Stimulated activated CD4-positive, alpha-beta T cell treated with anti-CD3 and anti-CD28 coated beads, TNF-alpha, amount 100 ng/mL, for 48 hours (primary cell): Measurements from ENCODE around the gene REC8.

Source experiments
- DNase-seq, 3 donors: peaks; one replicate each; pipeline ENCODE4 v3.0.0-alpha.2; 2020; ENCODE audit warnings: low read depth in 3 of 3

REC8 gene

GRCh38 chr14:24138396-24139271, 33.2 kb upstream of the REC8 start:
- DNase-seq: no peak

- peak in 1 of 3 donors; percentile 19 for DNase-seq
These were observed 32.5 kb upstream of the REC8 start for GRCh38 chr14:24139272-24139934.

GRCh38 chr14:24141097-24141880, 30.6 kb upstream of the REC8 start, which contains the start of gene EMC9:
TSS of gene EMC9 (minus strand) at chr14:24141591. CDS start at chr14:24141304, 287 bp downstream.
- DNase-seq: peak; percentile 99 to 100 (median 100)

GRCh38 chr14:24143511-24143910, 28.4 kb upstream of the REC8 start:
- no peak for DNase-seq

- DNase-seq: no peak
These were observed 27.4 kb upstream of the REC8 start for GRCh38 chr14:24144451-24144850.

- DNase-seq: no peak
These were observed 26.7 kb upstream of the REC8 start for GRCh38 chr14:24145219-24145618.

- no peak for DNase-seq
These were observed 26.0 kb upstream of the REC8 start for GRCh38 chr14:24145690-24146452.

- peak; percentile 86 to 91 (median 89) for DNase-seq
These were observed 25.4 kb upstream of the REC8 start, which contains the start of gene PSME2 for GRCh38 chr14:24146453-24146977. TSS of gene PSME2 (minus strand) at chr14:24146610. CDS start at chr14:24146581, 29 bp downstream.

GRCh38 chr14:24146978-24147760, 24.7 kb upstream of the REC8 start, which contains the start of gene RNF31:
TSS of gene RNF31 (plus strand) at chr14:24147498. CDS start at chr14:24147699, 201 bp downstream.
- peak; percentile 95 to 99 (median 97) for DNase-seq

GRCh38 chr14:24147761-24148428, 24.0 kb upstream of the REC8 start:
- DNase-seq: no peak

GRCh38 chr14:24149302-24149969, 22.4 kb upstream of the REC8 start:
- no peak for DNase-seq

- DNase-seq: no peak
These were observed 21.8 kb upstream of the REC8 start for GRCh38 chr14:24150061-24150460.

GRCh38 chr14:24150567-24150966, 21.3 kb upstream of the REC8 start:
- no peak for DNase-seq

GRCh38 chr14:24150993-24151392, 20.9 kb upstream of the REC8 start:
- no peak for DNase-seq

- no peak for DNase-seq
These were observed 20.3 kb upstream of the REC8 start for GRCh38 chr14:24151404-24152080.

- DNase-seq: no peak
These were observed 16.8 kb upstream of the REC8 start for GRCh38 chr14:24155100-24155499.

GRCh38 chr14:24156840-24157239, 15.0 kb upstream of the REC8 start:
- DNase-seq: no peak

GRCh38 chr14:24157331-24157730, 14.5 kb upstream of the REC8 start:
- DNase-seq: no peak
